ENCODE data around the gene RASAL2. TPM values are rescaled to one million over a fixed set of nuclear protein-coding genes. Genes with fewer than 3 reads are reported as not detected.

The RASAL2 gene
- polyA plus RNA-seq, 2 of the 4 experiments (the other 2 are of a cell fraction) = 7.1 to 17.6 TPM

- peaks cover 16% of the 10 kb centered on the region for H3K4me1 ChIP-seq
- no peaks in the 10 kb centered on the region for H3K9me3 ChIP-seq
- DNase-seq (ENCODE audit: low read depth in 1 of 2, low spot score in 1 of 2) = no peak
- no peak overlapping the region for H3K27ac ChIP-seq
- peak in 1 of 2 experiments; percentile 30; a peak in 2 of 6 replicates for ATAC-seq
- H3K4me3 ChIP-seq = no peak overlapping the region
- CTCF ChIA-PET = interaction anchor here (0.5 kb wide), 1 partner anchor 97 kb away, joined by 3 read pairs; no protein-coding TSS in a partner anchor
- no peak overlapping the region for H3K4me2 ChIP-seq
- POLR2A ChIA-PET = no interaction called here
- TF ChIP-seq RFX5 (IDR thresholded peaks at IDR 0.05) (no peak), RCOR1 (IDR thresholded peaks at IDR 0.05; ENCODE audit: low read depth, low read length) (no peak), HMGXB4 (CRISPR knock-in tag; IDR thresholded peaks at IDR 0.05; ENCODE audit: borderline replicate concordance) (no peak), ZFP36 (IDR thresholded peaks at IDR 0.05; ENCODE audit: borderline replicate concordance, partially characterized antibody) (no peak), HES2 (IDR thresholded peaks at IDR 0.05) (no peak), RNF2 (IDR thresholded peaks at IDR 0.05; ENCODE audit: borderline replicate concordance, low read depth) (no peak), BHLHE40 (IDR thresholded peaks at IDR 0.05; ENCODE audit: low read depth, low read length) (no peak), FOSB (CRISPR knock-in tag; IDR thresholded peaks at IDR 0.05) (no peak), JUN (IDR thresholded peaks at IDR 0.05) (no peak), MAX (IDR thresholded peaks at IDR 0.05) (no peak), ZSCAN20 (CRISPR knock-in tag; IDR thresholded peaks at IDR 0.05) (no peak), NR3C1 (IDR thresholded peaks at IDR 0.05) (no peak), ESRRA (IDR thresholded peaks at IDR 0.05; ENCODE audit: borderline replicate concordance, low read length) (no peak), POLR2AphosphoS2 (conservative IDR thresholded peaks at IDR 0.05; ENCODE audit: low read length) (no peak), HOXB13 (CRISPR knock-in tag; IDR thresholded peaks at IDR 0.05; ENCODE audit: low read depth) (no peak), EP300 (IDR thresholded peaks at IDR 0.05) (no peak), RARB (CRISPR knock-in tag; IDR thresholded peaks at IDR 0.05) (no peak), PBX3 (IDR thresholded peaks at IDR 0.05) (no peak), HDAC2 (IDR thresholded peaks at IDR 0.05) (no peak), CTCF (IDR thresholded peaks at IDR 0.05) (no peak)
- peak; percentile 70 for FAIRE-seq
Measured at GRCh38 chr1:178337091-178337706, 243.3 kb downstream of the RASAL2 start.

GRCh38 chr1:178339834-178340233 lies 245.9 kb downstream of the RASAL2 start:
- no peak for TF ChIP-seq CBX2 (IDR thresholded peaks at IDR 0.05; ENCODE audit: borderline replicate concordance, low read depth)
- TF ChIP-seq SMC3 (IDR thresholded peaks at IDR 0.05) = no peak
- TF ChIP-seq HES2 (IDR thresholded peaks at IDR 0.05) = no peak
- TF ChIP-seq FOSL2 (IDR thresholded peaks at IDR 0.05) = no peak
- no peak for TF ChIP-seq FOSL2 (CRISPR knock-in tag; IDR thresholded peaks at IDR 0.05)
- TF ChIP-seq ATOH8 (CRISPR knock-in tag; IDR thresholded peaks at IDR 0.05; ENCODE audit: low read depth) = no peak
- ChIA-PET CTCF (interaction anchor here (0.8 kb wide), 1 partner anchor 140 kb away, joined by 3 read pairs; no protein-coding TSS in a partner anchor), POLR2A (no interaction called here)
- H3K9me3 ChIP-seq = no peaks in the 10 kb centered on the region
- no peak for ATAC-seq
- WGBS (ENCODE audit: missing lambda C conversion rate) = 70% methylated on average over 1 of the region's 1 CpG
- DNase-seq (ENCODE audit: low read depth in 1 of 2, low spot score in 1 of 2) = no peak
- no peak overlapping the region for H3K27ac ChIP-seq
- no peak overlapping the region for H3K4me2 ChIP-seq
- H3K4me3 ChIP-seq = no peak overlapping the region
- H3K4me1 ChIP-seq = peaks cover 27% of the 10 kb centered on the region
- FAIRE-seq = no peak

Measured in A549 (cell line).